Fibroblast of villous mesenchyme (primary cell): Measurements from ENCODE around the gene LRCH1. TPM values are rescaled to one million over a fixed set of nuclear protein-coding genes. Genes with fewer than 3 reads are reported as not detected.

ENCODE experiments used
- DNase-seq: peaks from one replicate; pipeline ENCODE4 v3.0.0-alpha.2; 2010; ENCODE audit warnings: low read depth
- H3K4me3 ChIP-seq: 2 replicates; pipeline ENCODE4 v1.5.1; 2011; ENCODE audit warnings: low read depth, mild to moderate bottlenecking, low read length
- CTCF ChIP-seq: IDR thresholded peaks from 2 replicates; pipeline ENCODE4 v1.5.1; 2012; ENCODE audit warnings: low read depth, mild to moderate bottlenecking, low read length; ENCODE audit not compliant: insufficient read depth
- total RNA-seq: library from RNA; depleted of rRNA; stranded (reverse); fragments of >200 nt; gene quantifications from 2 replicates; pipeline ENCODE4 v1.2.3, GENCODE V29; 2012

LRCH1 gene
- total RNA-seq, 1 donor: 9.1 TPM

DNA sequence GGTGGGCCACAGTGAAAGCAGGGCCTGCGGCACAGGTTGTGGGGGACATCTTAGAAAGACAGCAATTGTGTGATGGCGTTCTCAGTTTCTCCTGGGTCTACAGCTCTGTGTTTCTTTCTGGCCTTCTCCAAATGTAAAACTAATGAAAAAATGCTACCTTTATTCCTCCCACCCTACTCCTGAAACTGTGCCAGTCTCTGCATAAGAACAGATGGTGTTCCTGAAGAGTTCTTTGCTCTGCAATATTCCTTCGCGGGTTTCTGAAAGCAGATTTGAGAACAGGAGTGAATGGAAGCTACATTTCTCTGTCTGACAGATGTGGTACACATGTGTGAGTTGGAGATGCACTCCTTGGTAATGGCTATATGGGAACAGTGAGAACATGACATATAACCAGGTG is 18.0 kb upstream of the LRCH1 start:
- DNase-seq: no peak
- TF ChIP-seq CTCF: no peak
- H3K4me3 ChIP-seq: no peak overlapping the region

- TF ChIP-seq CTCF: no peak
- no peak for DNase-seq
- no peak overlapping the region for H3K4me3 ChIP-seq
Observed at GRCh38 chr13:46535825-46536224, 17.1 kb upstream of the LRCH1 start.

- H3K4me3 ChIP-seq: no peak overlapping the region
- no peak for TF ChIP-seq CTCF
- no peak for DNase-seq
Observed at GRCh38 chr13:46536341-46536740, 16.6 kb upstream of the LRCH1 start.

- no peak for DNase-seq
- no peak for TF ChIP-seq CTCF
- H3K4me3 ChIP-seq: no peak overlapping the region
Observed at GRCh38 chr13:46539231-46539630, 13.7 kb upstream of the LRCH1 start.

DNA sequence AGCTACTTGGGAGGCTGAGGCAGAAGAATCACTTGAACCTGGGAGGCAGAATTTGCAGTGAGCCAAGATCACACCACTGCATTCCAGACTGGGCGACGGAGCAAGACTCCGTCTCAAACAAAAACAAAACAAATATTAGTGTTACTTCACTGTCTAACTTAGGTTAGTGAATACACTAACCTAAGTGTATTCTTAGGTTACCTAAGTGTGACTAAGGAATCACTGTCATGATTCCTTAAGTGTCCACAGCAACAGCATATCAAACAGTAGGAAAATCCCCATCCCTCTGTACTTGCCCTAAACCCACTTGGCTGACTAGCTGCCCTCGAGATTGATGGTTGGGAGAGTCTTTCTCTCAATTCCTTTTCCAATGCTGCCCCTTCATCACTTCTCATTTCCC is 11.8 kb upstream of the LRCH1 start:
- TF ChIP-seq CTCF: no peak
- no peak overlapping the region for H3K4me3 ChIP-seq
- DNase-seq: no peak

DNA sequence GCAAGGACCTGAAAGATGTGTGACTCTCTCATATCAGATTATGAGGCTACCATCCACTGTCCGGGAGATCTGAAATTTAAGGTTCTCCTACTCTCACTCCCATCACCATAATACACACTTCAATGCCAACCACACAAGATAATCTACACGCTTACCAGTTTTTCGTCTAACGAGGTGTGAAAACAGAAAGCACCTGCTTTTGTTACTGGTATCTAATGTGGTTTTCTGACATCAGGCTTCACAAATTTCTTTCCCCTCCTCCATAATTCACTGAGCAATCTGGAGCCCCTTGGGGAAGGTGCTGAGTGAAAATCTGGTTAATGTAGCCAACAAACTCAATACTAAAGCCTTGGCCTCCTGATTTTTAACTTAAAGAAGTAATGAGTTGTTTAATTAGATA is 10.1 kb upstream of the LRCH1 start:
- no peak overlapping the region for H3K4me3 ChIP-seq
- no peak for DNase-seq
- TF ChIP-seq CTCF: no peak

DNA sequence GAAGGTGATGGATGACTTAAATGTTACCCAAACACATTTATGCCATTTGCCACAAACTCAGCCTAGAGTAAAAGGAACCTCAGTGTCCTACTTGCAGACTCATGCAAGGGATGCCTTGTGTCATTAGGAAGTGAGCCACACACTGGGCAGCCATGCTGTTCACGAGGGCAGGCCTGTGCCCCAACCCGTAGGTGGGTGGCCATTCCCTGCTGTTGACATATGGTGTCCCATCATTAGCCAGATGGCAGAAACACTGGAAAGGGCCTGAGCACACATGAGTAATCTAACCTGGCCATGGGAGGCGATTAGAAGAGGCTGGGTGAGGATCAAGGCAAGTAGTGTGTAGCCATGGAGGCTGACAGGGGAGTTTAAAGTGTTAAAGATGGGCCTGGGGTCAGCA is 9.7 kb upstream of the LRCH1 start:
- no peak for TF ChIP-seq CTCF
- H3K4me3 ChIP-seq: no peak overlapping the region
- no peak for DNase-seq
